ENCODE measurements around the gene BMP8B.

The BMP8B gene

GRCh38 chr1:39788758-39789570 lies at the start of gene BMP8B:
Gene BMP8B, minus strand, starts transcription at chr1:39788865. Its CDS starts 380 bp downstream, at chr1:39788485.
- TF ChIP-seq ZFX (IDR thresholded peaks at IDR 0.05; ENCODE audit: borderline replicate concordance) (no peak), CTCF (IDR thresholded peaks at IDR 0.05) (no peak)
- no peak within 1 kb of the TSS for H3K27ac ChIP-seq

GRCh38 chr1:39836595-39837110 lies 48.0 kb upstream of the BMP8B start:
- TF ChIP-seq CTCF (IDR thresholded peaks at IDR 0.05), result no peak
- TF ChIP-seq ZFX (IDR thresholded peaks at IDR 0.05; ENCODE audit: borderline replicate concordance), result no peak
- H3K27ac ChIP-seq, result no peak overlapping the region

- TF ChIP-seq ZFX (IDR thresholded peaks at IDR 0.05; ENCODE audit: borderline replicate concordance) (no peak), CTCF (IDR thresholded peaks at IDR 0.05) (no peak)
Observed at GRCh38 chr1:39835935-39836594, 47.4 kb upstream of the BMP8B start.

GRCh38 chr1:39835110-39835509 lies 46.4 kb upstream of the BMP8B start:
- no peak overlapping the region for H3K27ac ChIP-seq
- TF ChIP-seq CTCF (IDR thresholded peaks at IDR 0.05), result no peak
- TF ChIP-seq ZFX (IDR thresholded peaks at IDR 0.05; ENCODE audit: borderline replicate concordance), result no peak

More at GRCh38 chr1:39835935-39836594, 47.4 kb upstream of the BMP8B start:
- H3K27ac ChIP-seq, result no peak overlapping the region

- TF ChIP-seq ZFX (IDR thresholded peaks at IDR 0.05; ENCODE audit: borderline replicate concordance) (no peak), CTCF (IDR thresholded peaks at IDR 0.05) (no peak)
Observed at GRCh38 chr1:39833621-39834385, 45.1 kb upstream of the BMP8B start.

GRCh38 chr1:39833121-39833520 lies 44.5 kb upstream of the BMP8B start:
- H3K27ac ChIP-seq, result no peak overlapping the region
- no peak for TF ChIP-seq ZFX (IDR thresholded peaks at IDR 0.05; ENCODE audit: borderline replicate concordance)
- no peak for TF ChIP-seq CTCF (IDR thresholded peaks at IDR 0.05)

More at GRCh38 chr1:39833621-39834385, 45.1 kb upstream of the BMP8B start:
- H3K27ac ChIP-seq, result no peak overlapping the region

Data from 22Rv1 (cell line).